H1 (cell line): Measurements from ENCODE around the gene COL20A1. TPM values are rescaled to one million over a fixed set of nuclear protein-coding genes. Genes with fewer than 3 reads are reported as not detected.

Experiments used
- CTCF ChIA-PET: fragments of 300-600 bp; sonication (Branson Sonifier 250); formaldehyde crosslinking; loops from one replicate; lab custom pipeline; 2021; ENCODE audit not compliant: partially characterized antibody; lab: Charles Lee
- POLR2A ChIA-PET: fragments of 300-600 bp; sonication (Branson Sonifier 250); formaldehyde crosslinking; loops from one replicate; lab custom pipeline; 2021; ENCODE audit warnings: inconsistent platforms; ENCODE audit not compliant: partially characterized antibody; lab: Charles Lee
- DNase-seq, 2 experiments: peaks; one replicate each; pipeline versions ENCODE4 v3.0.0 to v3.0.0-alpha.2; 2010 to 2022; ENCODE audit warnings: low spot score in 2 of 2, low read depth in 1 of 2, mixed read lengths in 1 of 2
- FAIRE-seq: peaks from 2 replicates; lab custom pipeline; 2011; peaks lifted over from hg19 to GRCh38; lab: Jason Lieb, UNC
- H2AFZ ChIP-seq: 2 replicates; pipeline ENCODE4 v1.8.1; 2012; ENCODE audit warnings: low read length, inconsistent platforms
- H2AK5ac ChIP-seq: 2 replicates; pipeline ENCODE4 v1.6.1; 2013; ENCODE audit warnings: low read depth, low read length
- H2BK120ac ChIP-seq: replicated peaks from 2 replicates; pipeline ENCODE3; 2013; ENCODE audit warnings: low read depth, low read length, inconsistent platforms
- H2BK12ac ChIP-seq: 2 replicates; pipeline ENCODE4 v1.6.1; 2013; ENCODE audit warnings: low read depth, low read length
- H2BK15ac ChIP-seq: 2 replicates; pipeline ENCODE4 v1.6.1; 2013; ENCODE audit warnings: low read length
- H2BK20ac ChIP-seq: 2 replicates; pipeline ENCODE4 v1.6.1; 2013; ENCODE audit warnings: low read length
- H2BK5ac ChIP-seq: 2 replicates; pipeline ENCODE4 v1.6.1; 2013; ENCODE audit warnings: low read depth, low read length
- H3K14ac ChIP-seq: 2 replicates; pipeline ENCODE4 v1.6.1; 2013; ENCODE audit warnings: inconsistent platforms; ENCODE audit not compliant: insufficient read length
- H3K18ac ChIP-seq: 2 replicates; pipeline ENCODE4 v1.6.1; 2013; ENCODE audit warnings: low read length; ENCODE audit errors: extremely low read depth
- H3K23ac ChIP-seq: 2 replicates; pipeline ENCODE4 v1.6.1; 2013; ENCODE audit warnings: inconsistent platforms; ENCODE audit not compliant: insufficient read length
- H3K23me2 ChIP-seq: 2 replicates; pipeline ENCODE4 v1.6.1; 2013; ENCODE audit warnings: low read depth, low read length
- H3K27ac ChIP-seq: 2 replicates; pipeline ENCODE4 v1.6.1; 2011; ENCODE audit warnings: low read depth, low read length, inconsistent platforms
- H3K27me3 ChIP-seq, 4 experiments: replicated peaks in 1 of 4; 1 replicate in 1 of 4; 2 replicates in 3 of 4; pipeline versions ENCODE4 v1.6.1 to v1.8.1; 2011 to 2013; ENCODE audit warnings: low read length in 3 of 4, mild to moderate bottlenecking in 3 of 4, inconsistent platforms in 2 of 4, mixed read lengths in 2 of 4, moderate library complexity in 1 of 4; ENCODE audit not compliant: control insufficient read depth in 3 of 4, insufficient read depth in 3 of 4; ENCODE audit errors: extremely low read depth in 1 of 4
- H3K36me3 ChIP-seq, 4 experiments: 2 replicates each; pipeline versions ENCODE4 v1.6.1 to v1.8.1; 2011 to 2013; ENCODE audit warnings: mild to moderate bottlenecking in 4 of 4, low read length in 3 of 4, moderate library complexity in 2 of 4, control low read depth in 1 of 4, inconsistent platforms in 1 of 4; ENCODE audit not compliant: insufficient read depth in 4 of 4, control insufficient read depth in 2 of 4
- H3K4ac ChIP-seq: replicated peaks from 2 replicates; pipeline ENCODE3; 2013; ENCODE audit warnings: low read length, low read depth, mixed read lengths, inconsistent platforms; ENCODE audit not compliant: insufficient read length
- H3K4me1 ChIP-seq, 4 experiments: replicated peaks in 1 of 4; 1 replicate in 1 of 4; 2 replicates in 3 of 4; pipeline versions ENCODE4 v1.6.1 to v1.8.1; 2011 to 2013; ENCODE audit warnings: low read length in 3 of 4, inconsistent platforms in 2 of 4, mixed read lengths in 1 of 4; ENCODE audit not compliant: insufficient read depth in 4 of 4, control insufficient read depth in 3 of 4
- H3K4me2 ChIP-seq, 2 experiments: 2 replicates each; pipeline versions ENCODE4 v1.6.1 to v1.8.1; 2011 to 2013; ENCODE audit warnings: low read depth in 2 of 2, low read length in 2 of 2, control low read depth in 1 of 2, inconsistent platforms in 1 of 2, mild to moderate bottlenecking in 1 of 2; ENCODE audit not compliant: insufficient read depth in 1 of 2
- H3K4me3 ChIP-seq, 4 experiments: fragments of 200-600, 300-600 bp in 1 of 4; sonication (generic), shearing (Covaris generic), sonication (Bioruptor Twin) in 1 of 4; 2 replicates each; pipeline versions ENCODE4 v1.5.1 to v1.8.1; 2011 to 2016; ENCODE audit warnings: low read length in 4 of 4, low read depth in 3 of 4, control low read depth in 2 of 4, inconsistent platforms in 2 of 4, mild to moderate bottlenecking in 2 of 4, mixed read lengths in 1 of 4, moderate library complexity in 1 of 4; ENCODE audit not compliant: insufficient read depth in 2 of 4; ENCODE audit errors: extremely low read depth in 1 of 4
- H3K56ac ChIP-seq: replicated peaks from 2 replicates; pipeline ENCODE3; 2013; ENCODE audit warnings: low read depth, mild to moderate bottlenecking, mixed read lengths, low read length, inconsistent platforms; ENCODE audit not compliant: insufficient read length
- H3K79me1 ChIP-seq: 2 replicates; pipeline ENCODE4 v1.6.1; 2013; ENCODE audit warnings: low read depth, low read length, control low read depth
- H3K79me2 ChIP-seq, 2 experiments: 2 replicates each; pipeline versions ENCODE4 v1.6.1 to v1.8.1; 2012 to 2013; ENCODE audit warnings: low read length in 2 of 2, mild to moderate bottlenecking in 2 of 2, inconsistent platforms in 1 of 2; ENCODE audit not compliant: insufficient read depth in 2 of 2, control insufficient read depth in 1 of 2
- H3K9ac ChIP-seq, 4 experiments: replicated peaks in 1 of 4; 1 replicate in 1 of 4; 2 replicates in 3 of 4; pipeline versions ENCODE4 v1.6.1 to v1.8.1; 2011 to 2013; ENCODE audit warnings: low read depth in 3 of 4, low read length in 3 of 4, control low read depth in 2 of 4, mild to moderate bottlenecking in 2 of 4, moderate library complexity in 2 of 4, inconsistent platforms in 1 of 4; ENCODE audit errors: extremely low read depth in 1 of 4
- H3K9me3 ChIP-seq, 2 experiments: 2 replicates each; pipeline versions ENCODE4 v1.6.1 to v1.8.1; 2012 to 2013; ENCODE audit warnings: mild to moderate bottlenecking in 2 of 2, moderate library complexity in 2 of 2, control low read depth in 1 of 2, inconsistent platforms in 1 of 2, low read depth in 1 of 2, low read length in 1 of 2, mixed read lengths in 1 of 2; ENCODE audit not compliant: insufficient read depth in 2 of 2
- H4K20me1 ChIP-seq, 2 experiments: replicated peaks in 1 of 2; 2 replicates each; pipeline versions ENCODE3 to v1.8.1; 2011 to 2013; ENCODE audit warnings: inconsistent platforms in 2 of 2, low read length in 2 of 2, mild to moderate bottlenecking in 1 of 2; ENCODE audit not compliant: insufficient read depth in 2 of 2, control insufficient read depth in 1 of 2
- H4K5ac ChIP-seq: 2 replicates; pipeline ENCODE4 v1.6.1; 2013; ENCODE audit warnings: low read length, low read depth, mixed read lengths, inconsistent platforms; ENCODE audit not compliant: insufficient read length
- H4K8ac ChIP-seq: 2 replicates; pipeline ENCODE4 v1.8.0; 2013; ENCODE audit warnings: mild to moderate bottlenecking, moderate library complexity, low read length, inconsistent platforms; ENCODE audit not compliant: insufficient read depth; ENCODE audit errors: extremely low read depth
- H4K91ac ChIP-seq: replicated peaks from 2 replicates; pipeline ENCODE3; 2013; ENCODE audit warnings: low read length, mixed read lengths, inconsistent platforms; ENCODE audit not compliant: insufficient read length
- BRCA1 ChIP-seq: IDR thresholded peaks from 2 replicates; pipeline ENCODE4 v1.6.1; 2012; ENCODE audit warnings: low read depth, low read length, improper control_type of control experiment
- CBX8 ChIP-seq: fragments of 300-800, 300-1000 bp; sonication (generic); IDR thresholded peaks from 2 replicates; pipeline ENCODE4 v1.7.1; 2016; ENCODE audit warnings: low read depth, low read length, borderline replicate concordance
- CTBP2 ChIP-seq: IDR thresholded peaks from 2 replicates; pipeline ENCODE4 v1.7.0; 2011; ENCODE audit warnings: borderline replicate concordance, mild to moderate bottlenecking, moderate library complexity, mixed read lengths, low read length; ENCODE audit not compliant: insufficient read depth, insufficient read length
- CTCF ChIP-seq, 3 experiments: IDR thresholded peaks; 1 replicate in 2 of 3; 2 replicates in 1 of 3; pipeline versions ENCODE4 v1.5.1 to v1.6.1; 2011; ENCODE audit warnings: low read length in 3 of 3, mild to moderate bottlenecking in 3 of 3, inconsistent platforms in 2 of 3, low read depth in 1 of 3, moderate library complexity in 1 of 3; ENCODE audit not compliant: insufficient read depth in 1 of 3; ENCODE audit errors: control extremely low read depth in 1 of 3
- E2F6 ChIP-seq: IDR thresholded peaks from 2 replicates; pipeline ENCODE4 v1.6.1; 2012; ENCODE audit warnings: inconsistent platforms
- EZH2 ChIP-seq: fragments of 200-600 bp; sonication (generic); IDR thresholded peaks from 2 replicates; pipeline ENCODE4 v1.7.1; 2012; ENCODE audit warnings: low read depth, mild to moderate bottlenecking, moderate library complexity, low read length, inconsistent platforms; ENCODE audit not compliant: severe bottlenecking
- JUND ChIP-seq: IDR thresholded peaks from 2 replicates; pipeline ENCODE4 v1.6.1; 2011; ENCODE audit warnings: mild to moderate bottlenecking, improper control_type of control experiment, low read length
- KDM1A ChIP-seq: fragments of 200-600, 300-600 bp; sonication (generic); IDR thresholded peaks from 2 replicates; pipeline ENCODE4 v1.7.1; 2016; ENCODE audit warnings: mild to moderate bottlenecking, low read length, borderline replicate concordance
- KDM4A ChIP-seq: IDR thresholded peaks from one replicate; pipeline ENCODE4 v1.7.1; 2012; ENCODE audit warnings: low read depth, mild to moderate bottlenecking, moderate library complexity, low read length, inconsistent platforms; ENCODE audit not compliant: severe bottlenecking
- KDM5A ChIP-seq: fragments of 200-600 bp; IDR thresholded peaks from 2 replicates; pipeline ENCODE4 v1.7.1; 2012; ENCODE audit warnings: mild to moderate bottlenecking, low read length, inconsistent platforms, mixed read lengths
- MAFK ChIP-seq: IDR thresholded peaks from 2 replicates; pipeline ENCODE4 v1.6.1; 2012; ENCODE audit warnings: low read depth, mild to moderate bottlenecking, improper control_type of control experiment, low read length
- WGBS, 2 experiments: shearing (Covaris generic) in 1 of 2; methylation state at CpG; one replicate each; pipeline versions ENCODE4 v1.1.6 to v1.1.7; 2013 to 2015; ENCODE audit warnings: low lambda C conversion rate in 2 of 2, mixed read lengths in 2 of 2, inconsistent platforms in 1 of 2, low coverage in 1 of 2, missing lambda C conversion rate in 1 of 2; ENCODE audit not compliant: insufficient replicate concordance in 2 of 2, insufficient coverage in 1 of 2, insufficient read length in 1 of 2; ENCODE audit errors: extremely low coverage in 1 of 2, missing lambda C conversion rate in 1 of 2; 5-methylcytosine and 5-hydroxymethylcytosine counted together
- polyA plus RNA-seq, 7 experiments: library from polyadenylated mRNA; depleted of rRNA in 3 of 7; stranded (reverse) in 5 of 7; unstranded in 2 of 7; fragments of >200 nt in 5 of 7; fragments of 200-250 nt in 2 of 7; gene quantifications; 1 replicate in 5 of 7; 2 replicates in 1 of 7; 4 replicates in 1 of 7; pipeline versions ENCODE4 v1.2.1 to v1.2.3, GENCODE V29; 2011 to 2013; ENCODE audit warnings: missing spikeins in 2 of 7, mixed read lengths in 2 of 7
- total RNA-seq: library from RNA; stranded (reverse); fragmentation: NEBNext Ultra II Directional; extraction: Animal tissue kit (Norgen Biotek cat#: 25700); gene quantifications from 2 replicates; pipeline ENCODE4 v1.2.1, GENCODE V29; 2021

Gene COL20A1
- total and polyA plus RNA-seq, 2 of the 8 experiments (the other 6 are each of a cell fraction or from before 2014, with no cell fraction given) = 0.19 to 0.21 TPM

GRCh38 chr20:63301671-63302070 lies 8.7 kb downstream of the COL20A1 start:
- no peak overlapping the region for H3K4me2 ChIP-seq
- TF ChIP-seq E2F6 = no peak
- no peak for TF ChIP-seq JUND
- TF ChIP-seq EZH2 = no peak
- no peak for TF ChIP-seq KDM1A
- TF ChIP-seq CTBP2 = no peak
- no peak for TF ChIP-seq MAFK
- TF ChIP-seq BRCA1 = no peak
- TF ChIP-seq KDM4A = no peak
- TF ChIP-seq KDM5A = no peak
- no peak for TF ChIP-seq CTCF (IDR thresholded peaks at IDR 0.05; ENCODE audit: control extremely low read depth in 1 of 3, insufficient read depth in 1 of 3, low read depth in 1 of 3, low read length in 3 of 3)
- no peak for TF ChIP-seq CBX8
- no peak overlapping the region for H3K4ac ChIP-seq
- no peaks in the 10 kb centered on the region for H3K79me1 ChIP-seq
- H2BK120ac ChIP-seq = no peak overlapping the region
- no peaks in the 10 kb centered on the region for H4K20me1 ChIP-seq
- H3K23ac ChIP-seq = no peak overlapping the region
- DNase-seq (no peak), FAIRE-seq (no peak)
- no peak overlapping the region for H2AFZ ChIP-seq
- H3K27me3 ChIP-seq = peaks cover 0 to 4% (median 2%) of the 10 kb centered on the region in 4 experiments; a peak in 2 of 7 replicates
- H3K9me3 ChIP-seq = no peaks in the 10 kb centered on the region
- H3K36me3 ChIP-seq = no peaks in the 10 kb centered on the region
- no peak overlapping the region for H3K14ac ChIP-seq
- no peak overlapping the region for H2BK15ac ChIP-seq
- no peak overlapping the region for H2BK12ac ChIP-seq
- H3K9ac ChIP-seq = no peak overlapping the region
- H2BK5ac ChIP-seq = no peak overlapping the region
- no peak overlapping the region for H4K8ac ChIP-seq
- H4K5ac ChIP-seq = no peak overlapping the region
- H3K27ac ChIP-seq = no peak overlapping the region
- 93% methylated on average over 1 of the region's 1 CpG; no CpG with 5 or more reads in 1 of the 2 experiments for WGBS, 2 experiments
- peaks cover 0 to 3% (median 2%) of the 10 kb centered on the region in 4 experiments; a peak in 4 of 7 replicates for H3K4me1 ChIP-seq
- H3K56ac ChIP-seq = no peak overlapping the region
- no peaks in the 10 kb centered on the region for H3K79me2 ChIP-seq
- POLR2A ChIA-PET = no interaction called here
- H3K18ac ChIP-seq = no peak overlapping the region
- no peak overlapping the region for H4K91ac ChIP-seq
- no peak overlapping the region for H3K4me3 ChIP-seq
- CTCF ChIA-PET = interaction anchor here (0.9 to 1.7 kb wide), 2 partner anchors 11 to 98 kb away, joined by 3 to 7 read pairs; no protein-coding TSS in a partner anchor
- H2BK20ac ChIP-seq = no peak overlapping the region
- H2AK5ac ChIP-seq = no peak overlapping the region
- H3K23me2 ChIP-seq = no peaks in the 10 kb centered on the region
